ENCODE results near the gene PRSS27. TPM values are rescaled to one million over a fixed set of nuclear protein-coding genes. Genes with fewer than 3 reads are reported as not detected.
"Not testable (repeated sequence)": the region's sequence is repeated elsewhere in the genome, so short reads cannot be mapped to it uniquely, and the experiment has no call there.

The PRSS27 gene
- total RNA-seq, 4 donors from 2014 or later, result 1.3 to 5.0 (median 2.0) TPM

GRCh38 chr16:2726923-2727322, 6.9 kb upstream of the PRSS27 start:
- no peak for DNase-seq (ENCODE audit: low spot score in 2 of 2)
- WGBS, 2 donors, result 87 to 90% methylated on average over 5 of the region's 5 CpGs
- TF ChIP-seq CTCF (IDR thresholded peaks at IDR 0.05) (no peak), POLR2A (IDR thresholded peaks at IDR 0.05) (no peak)

GRCh38 chr16:2724816-2725348, 4.9 kb upstream of the PRSS27 start:
- 71 to 72% methylated on average over 16 of the region's 16 CpGs for WGBS, 2 donors
- no peak overlapping the region for H3K4me3 ChIP-seq (ENCODE audit: low read depth, poor library complexity, severe bottlenecking)
- no peak for DNase-seq (ENCODE audit: low spot score in 2 of 2)
- intact Hi-C loops (cut with DNase I; ENCODE audit: low total_unique reads), result no loop called here
- TF ChIP-seq CTCF (IDR thresholded peaks at IDR 0.05) (no peak), POLR2A (IDR thresholded peaks at IDR 0.05) (no peak)

More at GRCh38 chr16:2726923-2727322, 6.9 kb upstream of the PRSS27 start:
- H3K4me3 ChIP-seq (ENCODE audit: low read depth, poor library complexity, severe bottlenecking), result no peak overlapping the region
- intact Hi-C loops (cut with DNase I; ENCODE audit: low total_unique reads), result no loop called here

- H3K4me3 ChIP-seq (ENCODE audit: low read depth, poor library complexity, severe bottlenecking), result no peak overlapping the region
- DNase-seq (ENCODE audit: low spot score in 2 of 2), result no peak
- no peak for TF ChIP-seq CTCF (IDR thresholded peaks at IDR 0.05)
- no peak for TF ChIP-seq POLR2A (IDR thresholded peaks at IDR 0.05)
- intact Hi-C loops (cut with DNase I; ENCODE audit: low total_unique reads), result no loop called here
- 80 to 87% methylated on average over 7 of the region's 7 CpGs for WGBS, 2 donors
These were observed 4.2 kb upstream of the PRSS27 start for GRCh38 chr16:2724088-2724676.

- intact Hi-C loops (cut with DNase I; ENCODE audit: low total_unique reads); DNase-seq (ENCODE audit: low spot score in 2 of 2); H3K4me3 ChIP-seq (ENCODE audit: low read depth, poor library complexity, severe bottlenecking): not testable (repeated sequence)
- WGBS, 2 donors, result 43% methylated on average over 14 of the region's 14 CpGs
These were observed 1.7 kb upstream of the PRSS27 start for GRCh38 chr16:2721634-2722173.

GRCh38 chr16:2720719-2721633, 952 bp upstream of the PRSS27 start:
- WGBS, 2 donors, result 2 to 6% methylated on average over 22 to 44 of the region's 99 CpGs
- TF ChIP-seq CTCF (IDR thresholded peaks at IDR 0.05) (no peak), POLR2A (IDR thresholded peaks at IDR 0.05) (no peak)
- DNase-seq (ENCODE audit: low spot score in 2 of 2), result peak; percentile 66 to 96
- H3K4me3 ChIP-seq (ENCODE audit: low read depth, poor library complexity, severe bottlenecking), result peak overlapping the region; percentile 45
- intact Hi-C loops (cut with DNase I; ENCODE audit: low total_unique reads), result no loop called here

All from lower leg skin (tissue), 4 donors.